Measurements from ENCODE around the gene TNFAIP8L3.
A peak's percentile ranks its signal among the peaks of the same experiment; 100 is the strongest.
"Not testable (repeated sequence)": the region's sequence is repeated elsewhere in the genome, so short reads cannot be mapped to it uniquely, and the experiment has no call there.

TNFAIP8L3 gene

GRCh38 chr15:51094606-51095569, at the start of gene TNFAIP8L3:
TSS of gene TNFAIP8L3 (minus strand) at chr15:51094906. CDS start at chr15:51094595, 311 bp downstream.
- DNase-seq (ENCODE audit: low spot score), result no peak

GRCh38 chr15:51144021-51144532, 49.4 kb upstream of the TNFAIP8L3 start:
- DNase-seq (ENCODE audit: low spot score), result no peak

DNA sequence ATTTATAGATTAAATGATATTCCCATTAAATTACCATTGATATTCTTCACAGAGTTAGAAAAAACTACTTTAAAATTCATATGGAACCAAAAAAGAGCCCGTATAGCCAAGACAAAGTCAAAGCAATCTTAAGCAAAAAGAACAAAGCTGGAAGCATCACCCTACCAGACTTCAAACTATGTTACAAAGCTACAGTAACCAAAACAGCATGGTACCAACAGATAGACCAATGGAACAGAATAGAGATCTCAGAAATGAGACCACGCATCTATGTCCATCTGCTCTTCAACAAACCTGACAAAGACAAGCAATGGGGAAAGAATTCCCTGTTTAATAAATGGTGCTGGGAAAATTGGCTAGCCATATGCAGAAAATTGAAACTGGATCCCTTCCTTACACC, 45.6 kb upstream of the TNFAIP8L3 start:
- DNase-seq (ENCODE audit: low spot score), result not testable (repeated sequence)

DNA sequence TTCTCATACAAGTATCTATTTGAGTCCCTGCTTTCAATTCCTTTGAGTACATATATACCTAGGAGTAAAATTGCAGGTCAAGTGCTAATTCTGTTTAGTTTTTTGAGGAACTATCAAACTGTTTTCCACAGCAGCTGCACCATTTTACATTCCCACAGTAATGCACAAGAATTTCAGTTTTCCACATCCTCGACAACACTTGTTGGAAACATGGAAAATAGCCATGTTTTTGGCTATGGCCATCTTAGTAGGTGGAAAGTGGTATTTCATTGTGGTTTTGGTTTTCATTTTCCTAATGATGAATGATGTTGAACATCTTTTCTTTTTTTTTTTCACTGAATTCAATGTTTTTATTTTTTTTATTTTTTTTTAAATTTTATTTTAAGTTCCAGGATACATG, 44.4 kb upstream of the TNFAIP8L3 start:
- no peak for DNase-seq (ENCODE audit: low spot score)

GRCh38 chr15:51137880-51138430, 43.2 kb upstream of the TNFAIP8L3 start:
- DNase-seq (ENCODE audit: low spot score), result no peak

DNA sequence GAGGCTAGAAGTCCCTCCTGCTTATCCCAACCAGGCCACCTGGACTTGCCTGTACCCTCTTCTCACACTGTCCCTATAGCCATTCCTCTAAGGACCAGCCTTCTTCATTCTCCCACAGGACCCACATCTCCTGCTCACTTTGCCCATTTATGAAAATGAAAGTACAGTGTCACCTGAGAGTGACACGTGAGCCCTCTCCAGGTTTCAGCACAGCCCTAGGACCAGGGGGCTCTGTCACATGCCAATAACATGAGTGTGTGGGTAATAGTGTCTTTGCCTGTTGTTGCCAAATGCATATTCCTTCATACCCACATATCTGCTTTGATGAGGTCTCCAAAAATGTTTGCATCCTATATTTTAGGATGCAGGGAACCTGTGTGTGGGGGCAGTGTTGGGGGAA, 42.3 kb upstream of the TNFAIP8L3 start:
- DNase-seq (ENCODE audit: low spot score), result no peak

GRCh38 chr15:51135276-51135675, 40.6 kb upstream of the TNFAIP8L3 start:
- DNase-seq (ENCODE audit: low spot score), result no peak

GRCh38 chr15:51134416-51135199, 39.9 kb upstream of the TNFAIP8L3 start:
- DNase-seq (ENCODE audit: low spot score), result no peak

DNA sequence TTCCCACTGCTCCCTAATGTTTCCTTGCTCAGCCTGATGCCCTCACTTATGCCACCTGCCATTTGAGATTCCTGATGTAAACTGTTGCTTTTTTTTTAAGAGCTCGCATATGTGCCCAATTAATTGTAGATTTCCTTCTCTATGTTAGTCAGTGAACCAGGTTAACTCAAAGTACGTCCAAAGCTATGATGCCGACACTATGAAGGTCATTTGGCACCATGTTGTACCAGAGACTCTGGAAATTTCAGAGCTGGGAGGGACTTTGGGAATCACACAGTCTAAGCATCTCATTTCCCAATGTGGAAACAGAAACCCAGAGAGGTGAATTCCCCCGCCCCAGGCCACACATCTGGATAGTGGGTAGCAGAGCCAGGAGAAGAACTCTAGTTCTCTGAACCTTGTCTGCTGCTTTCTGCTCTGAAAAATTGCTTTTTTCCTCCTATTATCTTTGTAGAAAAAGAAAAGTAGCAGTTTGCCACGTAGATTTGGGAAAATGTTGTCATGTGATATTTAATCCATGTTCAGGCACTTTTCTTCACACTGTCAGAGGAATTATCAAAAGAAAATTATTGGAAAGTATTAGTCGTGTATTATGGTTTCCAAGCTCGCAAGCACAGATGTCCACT, 38.5 kb upstream of the TNFAIP8L3 start:
- DNase-seq (ENCODE audit: low spot score), result no peak

GRCh38 chr15:51132384-51133139, 37.9 kb upstream of the TNFAIP8L3 start:
- DNase-seq (ENCODE audit: low spot score), result peak; percentile 45

DNA sequence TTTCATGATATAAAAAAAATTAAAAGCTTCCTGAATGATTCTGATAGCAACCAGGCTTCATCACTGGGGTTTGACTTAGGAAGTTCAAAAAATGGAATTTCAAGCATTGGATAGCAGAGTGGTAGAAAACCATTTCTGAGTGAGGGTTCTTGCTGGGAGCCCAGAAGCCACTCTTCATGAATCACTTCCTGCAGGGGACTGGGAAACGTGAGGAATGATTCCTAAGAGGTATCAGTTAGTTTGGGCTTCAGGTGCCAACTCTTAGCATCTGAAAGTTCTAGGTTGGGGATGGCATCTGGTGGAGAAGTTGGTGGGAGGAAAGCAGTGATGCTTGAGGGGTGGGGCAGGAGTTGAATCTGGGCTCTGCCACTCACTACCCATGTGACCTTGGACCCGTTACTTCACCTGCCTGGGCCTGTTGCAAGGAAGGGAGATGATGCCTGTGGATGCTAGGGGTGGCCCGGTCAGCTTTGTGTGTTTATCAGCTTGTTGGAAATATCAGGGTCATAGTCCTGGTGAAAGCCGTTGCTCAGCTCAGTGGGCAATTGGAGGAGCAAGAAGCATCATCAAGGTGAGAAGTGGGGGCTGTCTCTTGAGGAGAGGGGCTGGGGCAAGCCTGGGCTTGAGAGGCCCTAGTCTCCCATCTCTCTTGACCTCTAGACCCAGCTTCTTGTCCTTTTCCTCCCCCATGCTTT, 37.0 kb upstream of the TNFAIP8L3 start:
- DNase-seq (ENCODE audit: low spot score), result no peak

GRCh38 chr15:51130344-51130743, 35.6 kb upstream of the TNFAIP8L3 start:
- no peak for DNase-seq (ENCODE audit: low spot score)

GRCh38 chr15:51129535-51130188, 35.0 kb upstream of the TNFAIP8L3 start:
- no peak for DNase-seq (ENCODE audit: low spot score)

DNA sequence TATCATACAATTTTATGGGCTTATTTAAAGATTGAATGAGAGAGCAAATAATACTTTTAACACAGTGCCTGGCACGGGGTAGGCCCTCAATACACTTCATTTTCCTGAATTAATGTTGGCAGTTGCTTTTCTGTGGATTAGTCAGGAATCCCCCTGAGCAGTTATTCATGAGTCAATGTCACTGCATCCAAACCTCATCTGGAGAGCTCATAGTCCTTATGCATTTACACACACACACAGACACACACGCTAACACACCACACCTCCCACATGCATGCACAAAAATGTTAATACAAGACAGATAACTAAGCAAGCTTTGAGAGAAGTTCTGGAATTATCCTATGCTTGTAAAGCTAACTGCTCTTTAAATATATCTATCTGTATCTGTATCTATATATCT, 34.0 kb upstream of the TNFAIP8L3 start:
- DNase-seq (ENCODE audit: low spot score), result no peak

- DNase-seq (ENCODE audit: low spot score), result no peak
Observed at GRCh38 chr15:51126842-51127241, 32.1 kb upstream of the TNFAIP8L3 start.

DNA sequence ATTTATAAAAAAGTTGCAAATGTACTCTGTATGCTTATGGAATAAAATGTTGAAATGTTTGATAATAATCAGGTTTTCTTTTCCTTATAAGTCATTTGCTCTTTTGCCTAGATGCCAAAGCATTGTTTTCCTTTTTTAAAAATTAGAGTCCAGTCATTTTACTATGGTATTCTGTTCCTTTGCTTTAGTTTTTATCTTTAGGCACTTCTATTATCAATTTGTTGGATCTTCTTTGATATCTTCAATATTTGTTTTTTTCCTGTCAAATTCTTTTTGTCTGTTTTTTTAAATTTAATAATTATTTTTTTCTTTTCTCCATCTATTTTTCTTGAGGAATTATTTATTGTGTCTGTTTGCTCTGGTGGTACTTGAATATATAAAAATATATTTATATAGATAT, 28.3 kb upstream of the TNFAIP8L3 start:
- not testable (repeated sequence) for DNase-seq (ENCODE audit: low spot score)

GRCh38 chr15:51121631-51122225, 27.0 kb upstream of the TNFAIP8L3 start:
- no peak for DNase-seq (ENCODE audit: low spot score)

DNA sequence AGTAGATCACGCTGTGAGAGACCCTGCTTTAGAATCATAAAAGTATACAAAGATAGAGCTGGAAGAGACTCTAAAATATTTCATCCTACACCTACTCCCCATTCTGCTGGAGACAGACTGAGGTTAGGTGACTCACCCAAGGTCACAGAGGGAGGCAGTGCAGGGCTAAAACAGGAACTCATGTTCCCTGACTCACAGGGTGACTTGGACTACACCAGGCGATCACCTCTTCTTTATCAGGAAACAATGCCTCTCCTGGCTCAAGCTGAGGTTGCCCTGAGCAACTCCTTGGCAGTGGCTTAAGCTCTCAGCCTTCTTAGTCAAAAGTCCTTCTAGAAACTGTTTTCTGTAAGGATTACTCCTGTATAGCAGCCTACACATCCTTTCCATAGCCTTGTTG, 26.4 kb upstream of the TNFAIP8L3 start:
- DNase-seq (ENCODE audit: low spot score), result peak; percentile 93

GRCh38 chr15:51119120-51119519, 24.4 kb upstream of the TNFAIP8L3 start:
- no peak for DNase-seq (ENCODE audit: low spot score)

- no peak for DNase-seq (ENCODE audit: low spot score)
Observed at GRCh38 chr15:51117270-51117669, 22.6 kb upstream of the TNFAIP8L3 start.

Data from RKO (cell line).